CD4-positive, alpha-beta T cell treated with Interleukin-4 for 4 hours (primary cell): ENCODE results near the gene CD4.
A peak's percentile ranks its signal among the peaks of the same experiment; 100 is the strongest.

Source experiments
- DNase-seq: peaks from one replicate; pipeline ENCODE4 v3.0.0-alpha.2; 2020

CD4 gene

DNA sequence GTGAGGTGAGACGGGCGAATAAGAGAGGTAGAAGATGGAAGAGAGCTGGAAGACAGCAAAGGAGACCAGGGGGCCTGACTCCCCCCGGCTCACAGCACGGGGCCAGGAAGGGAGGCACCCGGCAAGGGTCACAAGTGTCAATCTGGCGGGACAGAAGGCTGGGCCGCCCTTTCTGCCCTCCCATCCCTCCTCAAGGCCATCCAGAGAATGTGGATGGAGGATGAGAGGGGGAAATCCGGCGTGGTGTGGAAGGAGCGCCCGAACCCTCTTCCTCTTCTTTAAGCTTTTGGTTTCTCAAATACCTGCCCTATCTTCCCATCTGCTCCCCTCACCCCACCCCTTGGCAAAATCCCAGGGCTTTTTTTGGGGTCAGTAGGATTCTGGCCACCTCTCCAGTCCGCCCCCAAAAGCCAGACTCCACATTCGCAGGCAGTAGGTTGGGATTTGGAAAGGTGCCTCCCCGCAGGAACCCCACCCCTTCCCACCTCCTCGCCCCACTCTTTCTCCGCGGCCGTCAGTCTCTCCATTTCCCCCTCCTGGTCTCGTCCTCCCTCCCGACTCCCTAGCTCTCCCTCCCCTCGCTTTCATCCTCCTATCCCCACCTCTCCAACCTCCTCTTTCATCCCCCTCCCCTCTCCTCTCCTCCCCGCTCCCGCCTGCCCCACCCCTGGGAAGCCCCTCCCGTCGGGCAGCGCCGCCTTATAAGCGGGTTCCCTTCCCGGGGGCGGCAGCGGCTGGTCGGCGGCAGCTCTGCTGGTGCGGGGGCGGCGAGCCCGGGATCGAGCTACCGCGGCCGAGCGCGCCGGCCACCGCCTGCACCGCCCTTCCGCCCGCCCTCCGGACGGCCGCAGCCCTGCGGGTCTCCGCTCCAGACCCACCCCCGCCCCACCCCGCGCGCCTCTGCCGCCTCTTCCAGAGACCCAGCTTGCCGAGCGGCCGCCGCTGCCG is 23.4 kb upstream of the CD4 start, which contains the start of gene PTMS:
TSS of gene PTMS (plus strand) at position 730 of the 948 bp plus-strand sequence. CDS start 343 bp downstream, outside the sequence.
- no peak for DNase-seq

DNA sequence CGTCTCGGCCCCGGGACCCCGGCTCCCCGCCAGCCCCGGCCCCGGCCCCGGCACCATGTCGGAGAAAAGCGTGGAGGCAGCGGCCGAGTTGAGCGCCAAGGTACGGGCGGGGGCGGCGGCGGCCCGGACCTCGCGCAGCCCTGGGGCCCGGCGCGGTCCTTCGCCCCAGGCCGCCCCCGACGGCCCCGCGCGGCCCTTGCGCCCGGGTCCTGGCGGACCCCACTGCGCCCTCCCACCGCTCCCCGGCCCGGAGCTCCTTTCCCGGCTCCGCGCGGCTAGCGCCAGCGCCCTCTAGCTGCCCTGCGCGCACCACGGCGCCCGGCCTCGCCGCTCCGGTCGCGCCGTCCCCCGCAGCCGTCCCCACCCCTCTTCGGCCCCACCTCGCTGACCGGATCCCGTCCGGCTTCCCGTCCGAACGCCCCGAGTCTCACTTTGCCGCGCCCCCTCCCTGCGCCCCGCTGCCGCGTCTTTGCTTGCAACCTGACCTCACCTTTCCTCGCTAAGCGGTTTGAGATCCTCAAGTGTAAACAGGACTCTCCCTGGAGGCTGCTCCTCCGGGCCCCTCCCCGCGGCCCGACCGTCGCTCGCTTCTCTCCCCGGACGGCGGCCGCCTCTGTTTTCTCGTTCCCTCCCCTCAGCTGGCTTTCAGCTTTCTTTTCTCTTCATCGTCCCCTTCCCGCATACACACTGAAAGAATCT is 22.5 kb upstream of the CD4 start:
- peak; percentile 35 for DNase-seq

DNA sequence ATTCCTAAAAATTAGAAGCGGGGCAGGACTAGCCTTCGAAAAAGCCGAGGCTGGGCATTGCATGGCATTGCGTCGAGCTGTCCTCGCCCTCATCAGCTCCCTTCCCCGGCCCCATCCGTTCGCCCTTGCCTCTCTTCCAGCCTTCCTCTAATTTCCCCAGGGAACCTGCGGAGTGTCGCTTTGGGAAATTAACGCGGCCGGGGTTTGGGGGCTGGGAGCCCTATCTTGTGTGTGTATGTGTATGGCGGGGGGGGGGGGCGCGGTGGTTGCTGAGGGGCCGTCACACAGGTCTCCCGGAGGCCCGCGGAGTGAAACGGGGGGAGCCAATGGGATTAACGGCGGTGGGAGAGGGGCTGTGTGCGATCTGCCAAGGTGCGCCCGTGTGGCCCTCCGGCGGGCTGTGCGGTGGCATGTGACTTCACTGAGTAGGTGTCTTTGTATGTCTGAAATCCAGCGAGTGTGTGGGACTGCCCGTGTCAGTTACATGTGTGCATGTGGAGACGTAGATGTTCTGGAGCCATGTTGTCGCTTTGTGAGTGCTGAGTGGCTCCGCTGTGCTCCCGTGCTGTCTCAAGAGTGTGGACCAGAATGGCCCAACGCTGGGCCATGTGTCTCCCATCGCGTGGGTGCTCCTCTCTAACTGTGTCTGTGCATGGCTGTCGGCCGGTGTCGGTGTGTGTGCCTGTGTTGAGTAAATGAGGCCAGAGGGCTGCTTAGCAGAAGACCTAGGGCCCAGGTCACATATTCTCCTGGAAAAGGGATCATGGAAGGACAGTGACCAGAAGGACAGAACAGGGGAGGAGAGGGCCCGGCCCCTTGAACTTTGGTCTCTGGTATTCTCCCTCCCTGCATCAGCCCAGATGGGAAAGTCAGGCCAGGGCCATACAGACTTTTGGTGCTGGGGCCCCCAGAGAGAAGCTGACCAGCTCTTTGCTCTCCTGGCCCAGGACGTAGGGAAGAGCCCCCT is 21.7 kb upstream of the CD4 start:
- DNase-seq, result no peak

DNA sequence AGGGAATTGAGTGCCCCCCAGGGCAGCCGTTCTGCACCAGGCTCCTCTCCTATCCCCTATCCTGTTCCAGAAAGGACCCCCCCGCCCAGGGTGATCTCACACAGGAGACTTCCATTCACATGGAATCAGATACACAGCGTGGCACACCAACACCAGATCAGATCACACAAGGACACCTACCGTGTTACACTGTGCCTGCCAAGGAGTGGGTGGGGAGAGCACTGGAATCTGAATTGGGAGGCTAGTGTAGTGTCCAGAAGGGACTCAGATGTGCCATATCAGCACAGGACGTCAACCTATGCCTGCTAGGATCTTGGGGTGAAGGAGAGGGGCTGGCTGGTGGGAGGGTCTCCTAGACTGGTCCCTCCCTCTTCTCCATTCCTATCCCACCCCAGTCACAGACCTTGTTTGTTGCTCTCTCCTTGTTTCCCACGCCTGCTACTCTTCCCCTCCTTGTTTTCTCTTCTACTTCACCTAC is 20.9 kb upstream of the CD4 start:
- no peak for DNase-seq

DNA sequence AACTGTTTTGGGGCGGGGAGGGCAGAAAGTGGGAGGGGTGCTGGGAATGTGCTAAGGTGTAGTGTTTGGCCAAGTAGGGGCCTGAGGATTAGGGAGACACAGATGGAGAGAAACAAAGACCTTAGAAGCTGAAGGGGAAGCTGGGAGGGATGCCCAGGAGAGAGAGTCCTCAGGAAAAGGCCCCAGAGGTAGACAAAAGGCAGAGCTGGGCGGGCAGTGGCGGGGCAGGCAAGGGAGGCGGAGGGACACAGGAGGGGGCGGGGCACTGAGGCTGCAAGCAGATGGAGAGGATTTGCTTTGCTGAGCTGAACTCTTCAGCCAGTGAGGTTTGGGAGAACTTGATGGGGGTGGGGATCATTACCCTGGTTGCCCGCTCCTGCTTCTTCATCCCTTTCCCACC is 20.3 kb upstream of the CD4 start:
- no peak for DNase-seq

DNA sequence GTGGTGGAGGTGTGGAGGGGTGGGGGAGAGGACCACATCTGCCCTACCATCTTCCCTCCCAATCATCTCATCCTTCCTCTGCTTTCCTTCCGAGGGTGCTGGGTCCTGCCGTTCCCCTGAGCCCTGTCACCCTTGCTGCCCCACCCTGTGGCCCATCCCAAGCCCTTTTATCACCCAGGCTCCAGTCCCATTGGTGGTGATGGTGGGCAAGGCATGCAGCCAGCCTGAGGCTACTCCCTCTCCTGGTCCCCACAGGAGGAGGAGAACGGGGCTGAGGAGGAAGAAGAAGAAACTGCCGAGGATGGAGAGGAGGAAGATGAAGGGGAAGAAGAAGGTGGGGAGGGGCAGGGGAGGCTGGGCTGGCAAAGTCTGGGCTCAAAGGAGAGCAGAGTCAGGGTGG is 19.7 kb upstream of the CD4 start:
- DNase-seq, result no peak

DNA sequence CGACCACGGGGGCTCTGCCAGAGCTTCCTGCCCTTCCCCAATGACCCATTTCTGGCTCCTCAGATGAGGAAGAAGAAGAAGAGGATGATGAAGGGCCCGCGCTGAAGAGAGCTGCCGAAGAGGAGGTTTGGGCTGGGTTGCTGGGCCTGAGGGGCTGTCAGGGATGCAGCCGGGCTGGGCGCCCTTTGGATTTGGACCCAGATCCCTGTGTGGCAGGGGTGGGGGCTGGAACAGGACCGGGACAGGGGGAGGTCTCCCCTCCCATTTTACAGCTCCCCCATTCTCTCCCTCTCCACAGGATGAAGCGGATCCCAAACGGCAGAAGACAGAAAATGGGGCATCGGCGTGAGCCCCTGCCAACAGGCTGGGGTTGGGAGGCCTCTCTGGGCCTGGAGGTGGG is 19.2 kb upstream of the CD4 start:
- no peak for DNase-seq

DNA sequence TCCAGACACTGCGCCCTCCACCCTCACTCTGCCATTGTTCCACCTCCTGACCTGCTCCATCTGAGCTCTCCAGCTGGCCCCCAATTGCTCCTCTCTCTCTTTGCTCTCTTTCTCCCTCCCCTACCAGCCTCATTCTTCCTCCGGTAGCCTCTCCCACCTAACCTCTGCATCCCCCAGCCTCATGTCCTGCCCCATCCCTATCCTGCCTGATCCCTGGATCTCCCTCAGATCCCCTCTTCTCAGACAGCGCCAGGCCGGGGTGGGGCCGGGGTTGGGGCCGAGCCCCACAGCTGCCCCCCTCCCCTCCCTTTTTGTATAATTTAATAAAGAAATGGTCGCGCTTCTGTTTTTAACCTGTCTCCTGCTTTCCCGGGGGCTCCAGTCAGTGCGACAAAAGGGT is 18.7 kb upstream of the CD4 start:
- DNase-seq, result no peak

DNA sequence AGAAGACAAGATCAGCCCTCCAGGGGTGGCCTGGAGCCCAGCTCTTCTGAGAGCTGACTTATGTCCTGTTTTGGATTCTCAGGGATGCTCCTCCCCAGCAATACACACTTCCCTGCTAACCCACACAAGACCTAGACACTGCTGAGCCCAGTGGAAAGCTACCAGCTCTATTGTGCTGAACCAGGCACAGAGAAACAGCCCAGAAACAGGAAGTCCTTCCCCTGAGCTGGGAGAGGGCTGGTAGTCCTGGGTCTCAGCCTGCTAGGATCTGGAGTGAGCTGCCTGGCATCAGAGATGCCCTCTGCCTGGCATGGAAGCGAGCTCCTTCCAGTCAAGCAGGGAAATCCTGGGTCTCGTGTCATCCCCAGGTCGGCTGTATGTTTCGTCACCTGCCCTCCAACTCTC is 18.2 kb upstream of the CD4 start:
- DNase-seq, result no peak

DNA sequence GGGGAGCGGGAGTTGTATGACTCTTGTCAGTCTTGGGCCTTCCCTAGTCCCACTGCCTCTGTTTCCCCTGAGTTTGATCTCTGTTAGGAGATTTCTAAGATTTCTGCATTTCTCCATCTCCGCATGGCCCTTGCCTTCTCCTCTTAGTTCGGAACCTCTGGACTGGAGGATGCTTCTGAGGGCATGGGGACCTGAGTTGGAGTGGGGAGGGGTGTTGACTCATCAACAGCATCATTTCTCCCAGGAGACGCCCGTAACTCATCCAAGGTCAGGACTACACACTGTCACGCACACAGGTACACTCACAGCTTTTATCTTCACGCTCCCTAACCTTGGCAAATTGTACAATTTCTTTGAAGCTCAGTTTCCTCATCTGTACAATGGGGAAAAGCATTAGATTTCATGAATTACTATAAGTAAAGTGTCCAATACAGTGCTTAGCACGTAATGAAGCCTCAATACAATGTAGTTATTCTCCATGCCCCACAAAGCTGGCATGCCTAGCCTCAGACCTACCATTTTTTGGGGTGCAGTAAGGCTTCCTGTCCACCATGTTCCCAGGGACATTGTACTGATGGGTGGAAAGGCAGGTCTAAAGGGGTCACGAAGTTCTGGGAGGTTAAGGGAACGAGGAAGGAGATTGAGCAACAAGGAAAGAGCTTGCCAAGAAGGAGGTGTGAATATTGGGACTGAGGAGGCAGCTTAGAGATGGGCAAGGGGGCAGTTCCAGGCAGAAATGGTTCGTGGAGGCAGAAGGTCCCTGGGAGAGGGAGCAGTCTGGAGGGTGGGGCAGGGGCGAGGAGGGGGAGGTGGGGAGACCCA is 17.6 kb upstream of the CD4 start:
- DNase-seq, result no peak

DNA sequence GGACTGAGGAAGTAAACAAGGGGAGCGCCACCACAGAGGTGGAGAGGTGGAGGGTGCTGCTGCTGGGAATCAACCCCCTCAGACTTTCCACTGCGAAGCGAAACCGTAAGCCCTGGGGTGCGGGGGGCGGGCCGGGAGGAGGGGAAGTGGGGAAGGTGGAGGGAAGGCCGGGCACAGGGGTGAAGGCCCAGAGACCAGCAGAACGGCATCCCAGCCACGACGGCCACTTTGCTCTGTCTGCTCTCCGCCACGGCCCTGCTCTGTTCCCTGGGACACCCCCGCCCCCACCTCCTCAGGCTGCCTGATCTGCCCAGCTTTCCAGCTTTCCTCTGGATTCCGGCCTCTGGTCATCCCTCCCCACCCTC is 17.0 kb upstream of the CD4 start, which contains the start of gene LAG3:
TSS of gene LAG3 (plus strand) at position 190 of the 365 bp plus-strand sequence. CDS start 333 bp downstream, outside the sequence.
- no peak for DNase-seq

DNA sequence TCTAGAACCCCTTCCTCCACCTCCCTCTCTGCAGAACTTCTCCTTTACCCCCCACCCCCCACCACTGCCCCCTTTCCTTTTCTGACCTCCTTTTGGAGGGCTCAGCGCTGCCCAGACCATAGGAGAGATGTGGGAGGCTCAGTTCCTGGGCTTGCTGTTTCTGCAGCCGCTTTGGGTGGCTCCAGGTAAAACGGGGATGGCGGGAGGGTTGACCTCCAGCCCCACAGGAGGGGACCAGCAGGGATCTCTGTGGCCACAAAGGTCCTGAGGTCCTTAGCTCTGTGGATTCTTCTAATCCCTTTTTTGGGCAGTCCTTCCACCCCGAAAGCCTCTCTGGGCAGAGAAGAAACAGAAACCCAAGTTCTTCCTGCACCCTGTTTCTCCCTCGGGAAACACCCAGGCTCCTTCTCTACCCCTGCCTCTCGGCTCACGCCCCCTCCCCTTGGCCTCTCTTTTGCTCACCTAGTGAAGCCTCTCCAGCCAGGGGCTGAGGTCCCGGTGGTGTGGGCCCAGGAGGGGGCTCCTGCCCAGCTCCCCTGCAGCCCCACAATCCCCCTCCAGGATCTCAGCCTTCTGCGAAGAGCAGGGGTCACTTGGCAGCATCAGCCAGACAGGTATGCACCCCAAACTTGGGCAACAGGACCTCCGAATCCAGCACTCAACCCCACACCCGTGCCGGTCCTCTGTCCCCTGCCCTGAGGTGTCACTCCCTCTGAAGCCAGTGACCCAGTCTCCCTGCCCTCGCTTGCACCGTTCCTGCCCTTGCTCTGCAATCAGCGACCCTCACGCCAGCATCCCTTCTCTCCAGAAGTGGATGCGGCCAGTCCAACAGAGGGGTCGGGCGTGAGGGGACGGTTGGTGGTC is 16.4 kb upstream of the CD4 start:
- DNase-seq, result no peak

DNA sequence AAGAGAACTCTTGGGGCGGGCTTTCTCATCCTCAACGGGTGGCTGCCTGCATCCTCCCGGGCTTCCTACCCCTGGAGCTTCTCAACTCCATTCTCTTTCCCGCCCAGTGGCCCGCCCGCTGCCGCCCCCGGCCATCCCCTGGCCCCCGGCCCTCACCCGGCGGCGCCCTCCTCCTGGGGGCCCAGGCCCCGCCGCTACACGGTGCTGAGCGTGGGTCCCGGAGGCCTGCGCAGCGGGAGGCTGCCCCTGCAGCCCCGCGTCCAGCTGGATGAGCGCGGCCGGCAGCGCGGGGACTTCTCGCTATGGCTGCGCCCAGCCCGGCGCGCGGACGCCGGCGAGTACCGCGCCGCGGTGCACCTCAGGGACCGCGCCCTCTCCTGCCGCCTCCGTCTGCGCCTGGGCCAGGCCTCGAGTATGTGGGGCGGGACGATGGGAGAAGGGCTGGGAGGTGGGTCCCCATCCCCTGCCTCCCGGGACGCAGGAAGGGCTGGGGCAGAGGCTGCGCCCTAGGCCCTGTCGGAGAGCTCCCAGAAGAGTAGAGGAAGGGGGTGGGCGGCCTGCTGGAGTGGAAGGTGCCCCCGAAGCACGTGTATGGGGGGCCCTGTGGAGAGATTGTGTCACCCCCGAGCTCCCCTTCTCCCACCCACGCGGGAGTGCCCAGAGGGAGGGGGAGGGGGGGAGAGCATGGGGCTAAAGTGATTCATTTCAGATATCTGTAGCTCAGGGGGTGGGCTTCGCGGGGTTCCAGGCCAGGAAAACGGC is 15.6 kb upstream of the CD4 start:
- DNase-seq, result no peak

DNA sequence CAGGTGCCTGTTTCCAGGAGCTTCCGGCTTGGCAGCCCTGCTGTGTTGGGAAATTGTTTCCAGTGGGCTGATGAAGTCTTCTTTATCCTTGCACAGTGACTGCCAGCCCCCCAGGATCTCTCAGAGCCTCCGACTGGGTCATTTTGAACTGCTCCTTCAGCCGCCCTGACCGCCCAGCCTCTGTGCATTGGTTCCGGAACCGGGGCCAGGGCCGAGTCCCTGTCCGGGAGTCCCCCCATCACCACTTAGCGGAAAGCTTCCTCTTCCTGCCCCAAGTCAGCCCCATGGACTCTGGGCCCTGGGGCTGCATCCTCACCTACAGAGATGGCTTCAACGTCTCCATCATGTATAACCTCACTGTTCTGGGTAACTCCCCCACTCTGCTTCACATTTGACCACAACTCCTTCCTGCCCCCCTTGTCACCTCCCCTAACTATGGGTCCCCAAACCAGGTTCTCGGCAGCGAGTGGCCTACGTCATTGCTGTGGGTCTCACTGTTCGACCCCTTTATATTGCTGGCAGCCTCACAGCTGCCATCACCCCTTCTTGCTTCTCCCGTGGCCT is 14.7 kb upstream of the CD4 start:
- DNase-seq, result peak; percentile 64

DNA sequence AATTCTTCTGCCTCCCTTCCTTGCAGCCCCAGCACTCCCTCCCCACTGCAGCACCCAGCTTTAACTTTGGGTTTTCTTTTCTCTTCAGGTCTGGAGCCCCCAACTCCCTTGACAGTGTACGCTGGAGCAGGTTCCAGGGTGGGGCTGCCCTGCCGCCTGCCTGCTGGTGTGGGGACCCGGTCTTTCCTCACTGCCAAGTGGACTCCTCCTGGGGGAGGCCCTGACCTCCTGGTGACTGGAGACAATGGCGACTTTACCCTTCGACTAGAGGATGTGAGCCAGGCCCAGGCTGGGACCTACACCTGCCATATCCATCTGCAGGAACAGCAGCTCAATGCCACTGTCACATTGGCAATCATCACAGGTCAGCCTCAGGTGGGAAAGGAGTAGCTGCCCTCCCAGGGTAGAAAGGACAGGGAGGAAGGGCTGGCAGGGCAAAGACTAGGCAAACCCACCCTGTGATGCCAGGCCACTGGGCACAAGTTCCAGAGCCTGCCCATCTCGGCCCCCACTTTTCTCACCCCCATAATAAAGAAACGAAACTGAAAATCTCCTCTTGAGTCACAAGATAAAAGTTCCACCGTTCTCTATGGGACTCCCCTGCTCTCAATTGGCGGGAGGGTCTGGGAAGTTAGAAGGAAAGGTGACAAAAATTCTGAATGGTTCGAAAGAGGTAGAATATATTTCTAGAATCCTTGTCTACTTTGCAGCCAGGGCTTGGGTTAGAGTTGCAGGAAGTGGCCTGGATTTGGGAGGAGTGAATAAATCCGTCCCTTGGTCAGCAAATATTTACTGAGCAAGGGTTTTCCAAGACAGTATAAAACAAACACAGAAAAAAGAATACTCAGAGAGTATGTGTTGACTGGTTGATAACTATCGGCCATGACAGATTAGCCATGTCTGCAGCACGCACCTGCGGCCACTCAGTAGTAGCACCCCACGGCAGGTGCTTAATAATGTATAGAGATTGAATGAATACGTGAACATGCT is 13.8 kb upstream of the CD4 start:
- DNase-seq, result no peak

DNA sequence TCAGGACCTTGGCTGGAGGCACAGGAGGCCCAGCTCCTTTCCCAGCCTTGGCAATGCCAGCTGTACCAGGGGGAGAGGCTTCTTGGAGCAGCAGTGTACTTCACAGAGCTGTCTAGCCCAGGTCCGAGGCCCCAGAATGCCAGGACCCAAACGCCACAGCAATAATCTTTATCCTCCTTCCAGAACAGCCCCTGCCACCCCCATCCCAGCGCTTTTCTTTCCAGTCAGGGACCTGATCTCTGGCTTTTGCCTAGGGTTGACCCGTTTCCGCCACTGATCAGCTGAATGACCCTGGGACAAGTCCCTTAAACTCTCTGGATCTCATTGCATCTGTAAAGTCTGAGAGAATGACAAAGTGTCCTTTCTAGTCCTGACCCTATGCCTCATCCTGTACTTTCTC is 11.9 kb upstream of the CD4 start:
- DNase-seq, result no peak

DNA sequence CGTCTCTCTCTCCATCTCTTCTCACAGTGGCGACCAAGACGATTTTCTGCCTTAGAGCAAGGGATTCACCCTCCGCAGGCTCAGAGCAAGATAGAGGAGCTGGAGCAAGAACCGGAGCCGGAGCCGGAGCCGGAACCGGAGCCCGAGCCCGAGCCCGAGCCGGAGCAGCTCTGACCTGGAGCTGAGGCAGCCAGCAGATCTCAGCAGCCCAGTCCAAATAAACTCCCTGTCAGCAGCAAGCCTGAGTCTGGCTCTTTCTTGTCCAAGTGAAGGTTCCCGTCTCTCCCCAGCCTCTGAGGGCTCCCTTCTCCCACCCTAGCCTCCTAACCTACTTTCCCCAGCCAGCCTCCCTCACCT is 11.1 kb upstream of the CD4 start:
- no peak for DNase-seq
